Stimulated activated CD8-positive, alpha-beta memory T cell treated with anti-CD3 and anti-CD28 coated beads, Interleukin-4, amount 100 ng/mL, for 1 hour (primary cell): ENCODE results near the gene OR13C9.
"Not testable (repeated sequence)": the region's sequence is repeated elsewhere in the genome, so short reads cannot be mapped to it uniquely, and the experiment has no call there.

Experiments
- DNase-seq, 2 donors: peaks; one replicate each; pipeline ENCODE4 v3.0.0-alpha.2; 2020; ENCODE audit warnings: low read depth in 2 of 2, low spot score in 1 of 2

OR13C9 gene, protein sequence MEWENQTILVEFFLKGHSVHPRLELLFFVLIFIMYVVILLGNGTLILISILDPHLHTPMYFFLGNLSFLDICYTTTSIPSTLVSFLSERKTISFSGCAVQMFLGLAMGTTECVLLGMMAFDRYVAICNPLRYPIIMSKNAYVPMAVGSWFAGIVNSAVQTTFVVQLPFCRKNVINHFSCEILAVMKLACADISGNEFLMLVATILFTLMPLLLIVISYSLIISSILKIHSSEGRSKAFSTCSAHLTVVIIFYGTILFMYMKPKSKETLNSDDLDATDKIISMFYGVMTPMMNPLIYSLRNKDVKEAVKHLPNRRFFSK

DNA sequence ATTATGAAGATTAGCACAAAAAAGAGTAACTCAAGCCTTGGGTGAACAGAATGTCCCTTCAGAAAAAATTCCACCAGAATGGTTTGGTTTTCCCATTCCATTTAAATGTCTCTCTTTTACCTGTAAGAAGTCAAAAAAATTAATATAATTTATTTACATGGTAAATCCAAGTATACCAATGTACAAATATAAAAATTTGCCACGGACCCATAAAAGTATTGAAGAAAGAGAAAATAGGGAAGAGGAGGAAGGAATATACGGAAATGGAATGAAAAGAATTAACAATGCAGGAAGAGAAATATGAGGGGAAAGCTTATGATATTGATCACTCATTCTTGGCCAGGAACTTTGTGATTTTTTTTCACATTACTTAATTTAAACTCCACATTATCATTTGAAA lies at the start of gene OR13C9:
Gene OR13C9, minus strand, starts transcription at position 101 of the 400 bp plus-strand sequence. Its CDS starts 0 bp downstream, at position 101.
- DNase-seq = no peak

DNA sequence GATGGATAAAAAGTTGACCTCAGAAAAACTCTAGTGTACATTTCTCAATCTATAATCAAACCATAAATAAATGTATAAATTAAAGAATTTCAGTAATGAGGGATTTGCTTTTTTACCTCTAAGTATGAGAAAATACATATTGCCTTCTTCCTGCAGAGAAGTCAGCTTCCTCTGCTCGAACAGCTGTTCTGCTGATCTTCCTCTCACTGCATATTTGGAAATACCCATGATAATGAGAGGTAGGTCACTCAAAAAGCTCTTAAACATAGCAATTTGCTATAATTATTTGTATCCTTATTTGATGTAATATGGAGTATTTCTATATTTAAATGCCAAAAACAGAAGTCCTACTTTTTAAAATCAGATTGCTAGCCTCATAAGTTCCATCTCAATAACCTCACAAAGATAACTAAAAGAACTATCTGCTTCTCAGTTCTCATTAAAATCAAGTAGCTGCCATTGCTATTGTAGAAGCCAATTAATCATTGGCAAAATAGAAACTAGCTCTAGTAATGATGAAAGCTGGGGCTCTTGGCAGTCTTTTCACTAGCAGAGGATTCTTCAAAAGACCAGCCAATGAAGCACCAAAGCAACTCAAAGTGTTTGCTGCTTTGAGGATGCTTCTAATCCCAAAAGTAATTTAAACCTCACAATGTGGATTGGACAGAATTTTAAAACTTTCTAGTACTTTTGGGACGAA lies 40.6 kb upstream of the OR13C9 start:
- DNase-seq = no peak

DNA sequence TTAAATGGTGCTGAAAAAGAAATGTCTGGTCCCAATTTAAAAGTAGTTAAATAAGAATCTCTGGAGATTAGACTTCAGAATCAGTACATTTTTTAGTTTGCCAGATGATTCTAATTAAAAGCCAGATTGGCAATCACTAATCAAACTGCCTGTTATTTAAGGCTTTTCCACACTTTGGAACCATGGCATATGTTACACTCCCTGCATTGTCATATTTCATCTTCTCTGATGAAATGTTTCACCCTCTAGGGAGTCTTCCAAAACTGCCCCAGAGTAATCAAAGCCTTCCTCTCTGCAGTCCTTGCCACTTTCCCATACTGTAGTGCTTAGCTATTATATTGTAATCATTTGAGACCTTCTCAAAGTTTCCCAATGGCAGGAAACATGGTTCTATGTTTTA lies 17.5 kb upstream of the OR13C9 start:
- no peak for DNase-seq

DNA sequence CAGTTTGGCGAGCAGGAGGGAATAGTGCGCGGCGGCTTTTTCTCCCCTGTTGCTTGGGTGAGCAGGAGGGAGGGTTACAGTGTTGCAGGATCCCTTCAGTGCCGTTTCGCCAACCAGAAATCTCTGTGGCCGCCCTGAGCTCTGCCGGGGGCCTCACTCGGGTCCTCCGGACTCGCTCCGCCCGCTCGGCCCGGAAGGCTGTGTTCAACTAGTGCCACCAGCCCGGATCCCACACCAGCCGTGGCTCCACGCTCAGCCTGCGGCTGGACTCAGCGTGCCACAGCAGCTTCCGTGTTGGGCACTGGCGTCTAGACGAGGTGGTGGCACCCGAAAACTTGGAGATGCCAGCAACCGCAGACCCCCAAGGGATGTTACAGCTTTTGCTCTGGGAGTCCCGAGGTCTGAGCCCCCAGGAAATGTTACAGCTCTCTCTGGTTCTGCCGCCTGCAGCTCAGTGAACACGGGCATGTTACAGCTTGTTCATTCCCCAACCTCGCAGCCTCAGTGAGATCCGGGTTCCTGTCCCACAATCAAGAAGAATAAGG lies 16.0 kb upstream of the OR13C9 start:
- no peak for DNase-seq

- not testable (repeated sequence) for DNase-seq
Observed at GRCh38 chr9:104625964-104626363, 8.0 kb upstream of the OR13C9 start.

DNA sequence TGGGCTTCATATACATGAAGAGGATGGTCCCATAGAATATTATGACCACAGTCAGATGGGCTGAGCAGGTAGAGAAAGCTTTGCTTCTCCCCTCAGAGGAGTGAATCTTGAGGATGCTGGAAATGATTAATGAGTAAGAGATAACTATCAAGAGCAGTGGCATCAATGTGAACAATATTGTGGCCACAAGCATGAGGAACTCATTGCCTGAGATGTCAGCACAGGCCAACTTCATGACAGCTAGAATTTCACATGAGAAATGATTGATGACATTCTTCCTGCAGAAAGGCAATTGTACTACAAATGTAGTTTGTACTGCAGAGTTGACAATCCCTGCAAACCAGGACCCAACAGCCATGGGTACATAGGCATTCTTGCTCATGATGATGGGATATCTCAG lies 586 bp downstream of the OR13C9 start:
- DNase-seq = no peak

- no peak for DNase-seq
Observed at GRCh38 chr9:104611213-104611612, 6.8 kb downstream of the OR13C9 start.

DNA sequence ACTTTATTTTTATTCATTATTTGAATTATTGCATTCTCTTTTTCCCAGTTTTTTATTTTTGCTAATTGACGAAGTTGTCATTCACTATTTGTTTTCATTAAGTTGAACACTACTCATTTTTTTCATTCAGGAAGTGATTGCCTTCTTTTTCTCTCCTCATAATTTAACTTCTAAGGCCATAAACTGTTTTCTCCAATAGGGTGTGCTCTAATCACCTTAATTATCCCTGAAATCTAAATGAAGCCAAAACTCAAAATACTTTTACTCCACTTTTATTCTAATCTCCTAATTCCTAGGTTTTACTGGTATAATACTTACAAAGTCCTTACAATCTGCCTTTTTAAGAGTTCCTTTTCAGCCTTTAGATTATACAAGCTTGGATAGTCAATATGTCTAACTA lies 9.7 kb downstream of the OR13C9 start:
- DNase-seq = no peak

DNA sequence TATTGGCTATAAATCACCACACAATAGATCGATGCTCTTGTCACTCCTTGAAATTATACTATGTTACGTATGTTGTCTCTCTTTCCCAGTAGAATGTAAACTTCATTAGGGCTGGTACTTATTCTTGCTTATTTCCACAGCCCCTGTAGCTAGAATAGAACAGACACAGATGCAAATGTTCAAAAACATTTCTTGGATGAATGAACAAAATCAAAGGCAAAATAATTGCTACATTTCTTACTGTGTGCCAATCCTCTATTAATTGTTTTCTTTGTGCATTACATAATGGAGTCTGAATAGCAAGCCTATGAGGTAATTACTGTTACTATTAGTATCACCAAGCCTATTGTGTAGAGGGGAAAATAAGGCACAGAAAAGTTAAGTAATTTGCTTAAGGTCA lies 11.9 kb downstream of the OR13C9 start:
- no peak for DNase-seq

GRCh38 chr9:104605527-104605926 lies 12.5 kb downstream of the OR13C9 start, which contains the start of gene OR13C2:
Gene OR13C2 (minus strand): TSS chr9:104605627. CDS start chr9:104605627, 0 bp downstream.
- DNase-seq = not testable (repeated sequence)

GRCh38 chr9:104604801-104605200 lies 13.2 kb downstream of the OR13C9 start:
- DNase-seq = no peak

DNA sequence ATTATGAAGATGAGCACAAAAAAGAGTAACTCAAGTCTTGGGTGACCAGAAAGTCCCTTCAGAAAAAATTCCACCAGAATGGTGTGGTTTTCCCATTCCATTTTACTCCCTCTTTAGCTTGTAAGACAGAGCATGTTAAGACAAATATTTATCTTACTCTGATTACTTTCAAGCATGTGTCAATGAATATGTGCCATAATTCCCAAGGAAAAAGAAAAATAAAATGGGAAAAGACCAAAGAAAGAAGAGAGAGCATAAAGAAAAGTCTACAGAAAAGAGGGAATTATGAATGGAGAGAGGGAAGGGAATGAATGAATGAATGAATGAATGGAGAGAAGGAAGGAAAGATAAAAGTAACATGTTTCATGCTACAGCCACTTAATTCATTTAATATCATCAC lies 18.7 kb downstream of the OR13C9 start, which contains the start of gene OR13C5:
Gene OR13C5, minus strand, starts transcription at position 101 of the 400 bp plus-strand sequence. Its CDS starts 0 bp downstream, at position 101.
- not testable (repeated sequence) for DNase-seq

GRCh38 chr9:104598749-104599148 lies 19.3 kb downstream of the OR13C9 start:
- DNase-seq = not testable (repeated sequence)

DNA sequence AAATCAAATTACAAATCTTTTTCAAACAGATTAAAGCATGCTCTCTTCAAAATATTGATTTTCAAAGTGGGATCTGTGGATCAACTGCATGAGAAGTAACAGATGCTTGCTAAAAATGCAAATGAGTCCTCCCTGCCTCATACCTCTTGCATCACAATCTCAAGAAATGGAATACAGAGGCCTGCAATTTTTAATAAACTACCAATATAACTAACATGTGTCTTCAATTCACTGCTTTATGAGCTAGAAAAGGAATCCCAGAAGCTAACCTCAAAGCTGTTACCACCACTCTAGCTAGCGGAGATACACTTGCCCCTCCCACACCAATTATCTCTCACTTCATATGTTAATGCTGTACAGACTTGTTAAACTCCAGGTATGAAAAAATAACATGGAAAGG lies 28.4 kb downstream of the OR13C9 start:
- DNase-seq = no peak

- DNase-seq = no peak
Observed at GRCh38 chr9:104586496-104587180, 31.4 kb downstream of the OR13C9 start.

- DNase-seq = no peak
Observed at GRCh38 chr9:104580562-104580961, 37.4 kb downstream of the OR13C9 start.

- DNase-seq = no peak
Observed at GRCh38 chr9:104577263-104577662, 40.7 kb downstream of the OR13C9 start.

DNA sequence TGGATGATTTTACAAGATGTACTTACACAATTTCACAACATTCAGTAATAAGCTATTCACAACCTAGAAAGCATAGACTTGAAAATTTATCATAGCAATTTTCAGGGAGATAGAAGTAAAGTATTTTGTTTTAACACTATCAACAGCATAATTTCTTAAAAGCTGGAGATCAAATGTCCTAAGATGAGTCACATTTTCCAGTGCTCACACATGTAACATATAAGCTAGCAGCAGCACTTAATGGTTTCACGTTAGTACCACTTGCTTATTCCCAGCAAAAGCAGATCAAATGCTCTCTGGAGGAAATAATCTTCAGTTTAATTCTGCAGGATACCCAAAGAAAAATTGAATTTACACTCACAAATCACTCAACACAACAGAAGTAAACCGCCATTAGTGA lies 42.5 kb downstream of the OR13C9 start:
- no peak for DNase-seq

GRCh38 chr9:104572612-104573011 lies 45.4 kb downstream of the OR13C9 start:
- no peak for DNase-seq

- DNase-seq = no peak
Observed at GRCh38 chr9:104568868-104569267, 49.1 kb downstream of the OR13C9 start, which contains the start of gene OR13C8. Gene OR13C8 (plus strand): TSS chr9:104569168. CDS start chr9:104569168, 0 bp downstream.
